Stimulated activated CD8-positive, alpha-beta memory T cell treated with anti-CD3 and anti-CD28 coated beads, Interleukin-7, amount 100 ng/mL, for 24 hours (primary cell): Measurements from ENCODE around the gene MUC16.
"Not testable (repeated sequence)": the region's sequence is repeated elsewhere in the genome, so short reads cannot be mapped to it uniquely, and the experiment has no call there.

ENCODE experiments used
- DNase-seq: peaks from one replicate; pipeline ENCODE4 v3.0.0-alpha.2; 2020; ENCODE audit warnings: low read depth

MUC16 gene

DNA sequence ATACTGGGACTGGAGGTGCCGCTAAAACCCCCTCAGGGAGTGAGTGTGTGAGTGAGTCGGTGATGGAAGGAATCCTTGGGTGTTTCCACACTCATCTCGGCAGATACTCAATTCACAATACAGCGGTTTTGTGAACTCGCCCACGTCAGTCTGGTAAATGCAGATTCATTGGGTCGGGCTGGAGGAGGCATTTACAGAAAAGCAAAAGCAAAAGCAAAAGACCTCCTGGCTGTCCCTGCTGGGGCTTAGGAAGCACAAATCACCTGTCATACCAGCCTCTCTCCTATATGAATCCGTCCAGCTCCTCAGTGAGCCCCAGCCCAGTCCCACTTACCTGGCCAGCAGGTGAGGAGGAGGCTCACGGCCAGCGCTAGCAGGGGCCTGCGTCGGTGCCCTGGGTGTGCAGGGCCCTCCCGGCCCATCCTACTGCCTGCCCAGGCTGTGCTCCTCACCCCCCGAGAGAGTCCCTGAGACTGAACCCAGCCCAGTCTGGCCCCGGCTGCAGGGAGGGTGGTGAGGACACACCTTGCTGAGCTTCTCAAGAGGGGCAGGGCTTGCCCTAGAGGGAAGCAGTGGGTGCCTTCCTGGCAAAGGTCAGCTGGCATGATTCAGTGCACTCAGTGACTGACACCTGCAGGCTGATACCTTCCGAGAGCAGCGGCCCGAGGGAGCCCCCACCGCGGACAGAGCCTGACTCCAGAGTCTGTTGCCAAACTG lies at the start of gene MUC16:
TSS of gene MUC16 (minus strand) at position 475 of the 717 bp plus-strand sequence.
- no peak for DNase-seq

DNA sequence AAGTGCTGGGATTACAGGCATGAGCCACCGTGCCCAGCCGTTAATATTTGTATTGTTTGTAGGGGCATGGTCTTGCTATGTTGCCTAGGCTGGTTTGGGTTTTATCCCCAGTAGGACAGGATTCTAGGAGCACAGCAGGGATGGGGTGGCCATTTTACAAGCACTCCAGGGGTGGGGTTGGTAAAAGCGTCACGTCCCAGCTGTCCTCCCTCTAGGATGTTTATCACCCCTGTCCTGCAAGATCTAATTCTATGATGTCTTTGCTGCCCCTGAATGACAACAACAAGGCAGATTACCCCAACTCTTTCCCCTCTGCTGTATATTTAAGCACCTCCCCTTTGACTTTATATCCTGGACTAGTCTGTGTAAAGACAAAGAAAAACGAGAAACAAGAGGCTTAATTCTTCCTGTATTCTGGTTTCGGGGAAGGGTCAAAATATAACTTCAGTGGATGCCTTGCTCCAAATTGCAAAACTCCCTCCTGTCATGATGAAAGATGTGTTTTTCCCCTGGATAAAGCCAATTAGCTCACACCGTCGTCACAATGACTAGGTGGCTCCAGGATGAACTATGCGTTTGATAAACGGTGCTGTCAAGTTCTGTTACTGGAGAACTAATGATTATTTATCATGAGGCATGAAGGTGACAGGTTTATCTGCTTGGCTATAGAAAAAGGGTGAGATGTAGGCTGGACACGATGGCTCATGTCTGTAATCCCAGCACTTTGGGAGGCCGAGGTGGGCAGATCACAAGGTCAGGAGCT lies 48.9 kb upstream of the MUC16 start:
- DNase-seq, result no peak

DNA sequence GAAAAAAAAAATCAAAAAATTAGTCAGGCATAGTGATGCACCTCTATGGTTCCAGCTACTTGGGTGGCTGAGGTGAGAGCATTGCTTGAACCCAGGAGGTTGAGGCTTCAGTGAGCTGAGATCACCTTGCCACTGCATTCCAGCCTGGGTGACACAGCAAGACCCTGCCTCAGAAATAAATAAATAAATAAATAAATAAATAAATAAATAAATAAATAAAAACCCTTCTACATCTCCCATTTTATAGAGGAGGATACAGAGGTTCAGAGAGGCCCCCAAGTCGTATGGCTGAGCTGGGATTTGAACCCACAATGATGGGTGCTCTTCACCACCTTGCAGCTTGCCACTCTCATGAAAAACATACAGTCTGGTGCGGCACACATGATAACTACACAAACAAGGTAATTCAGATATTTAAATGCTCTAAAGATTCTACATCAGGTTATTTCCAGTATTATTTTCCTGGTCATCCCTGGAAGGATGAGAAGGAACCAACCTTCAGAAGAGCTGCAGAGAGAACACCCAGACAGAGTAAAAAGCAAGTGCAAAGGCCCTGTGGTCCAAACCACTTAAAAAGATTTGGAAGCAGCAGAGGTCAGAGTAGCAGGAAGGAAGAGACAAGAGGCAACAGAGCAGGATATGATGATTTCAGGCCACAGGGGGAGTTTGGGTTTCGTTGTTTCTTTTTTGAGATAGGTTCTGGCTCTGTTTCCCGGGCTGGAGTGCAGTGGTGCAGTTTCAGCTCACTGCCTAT lies 47.5 kb upstream of the MUC16 start:
- DNase-seq, result no peak

DNA sequence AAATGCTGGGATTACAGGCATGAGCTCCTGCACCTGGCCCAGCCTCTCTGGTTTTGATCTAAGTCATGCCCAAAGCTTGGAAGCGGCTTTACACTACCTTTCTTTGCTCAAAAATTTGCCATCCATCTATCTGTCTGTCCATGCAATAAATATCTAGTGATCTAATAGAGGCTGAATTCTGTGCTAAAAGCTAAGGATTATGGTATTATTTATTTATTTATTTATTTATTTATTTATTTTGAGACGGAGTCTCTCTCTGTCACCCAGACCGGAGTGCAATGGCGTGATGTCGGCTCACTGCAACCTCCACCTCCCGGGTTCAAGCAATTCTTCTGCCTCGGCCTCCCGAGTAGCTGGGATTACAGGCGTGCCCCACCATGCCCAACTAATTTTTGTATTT lies 45.9 kb upstream of the MUC16 start:
- DNase-seq, result not testable (repeated sequence)

DNA sequence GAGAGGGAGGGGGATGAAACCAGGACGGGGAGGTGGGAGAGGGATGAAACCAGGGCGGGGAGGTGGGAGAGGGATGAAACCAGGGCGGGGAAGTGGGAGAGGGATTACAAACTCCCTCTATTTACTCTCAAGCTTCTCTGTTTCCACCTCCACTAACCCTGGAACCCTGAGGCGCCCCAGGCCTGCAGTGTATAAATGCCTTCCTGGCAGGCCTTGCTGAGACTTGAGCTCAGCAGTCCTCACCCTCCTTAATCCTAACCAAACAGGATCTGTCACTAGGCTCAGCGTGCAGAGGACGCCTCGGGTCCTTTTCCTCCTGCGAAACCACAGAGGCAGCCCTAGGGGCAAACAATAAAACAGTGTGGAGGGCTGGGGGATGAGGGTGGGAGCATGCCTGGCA lies 44.6 kb upstream of the MUC16 start:
- no peak for DNase-seq

DNA sequence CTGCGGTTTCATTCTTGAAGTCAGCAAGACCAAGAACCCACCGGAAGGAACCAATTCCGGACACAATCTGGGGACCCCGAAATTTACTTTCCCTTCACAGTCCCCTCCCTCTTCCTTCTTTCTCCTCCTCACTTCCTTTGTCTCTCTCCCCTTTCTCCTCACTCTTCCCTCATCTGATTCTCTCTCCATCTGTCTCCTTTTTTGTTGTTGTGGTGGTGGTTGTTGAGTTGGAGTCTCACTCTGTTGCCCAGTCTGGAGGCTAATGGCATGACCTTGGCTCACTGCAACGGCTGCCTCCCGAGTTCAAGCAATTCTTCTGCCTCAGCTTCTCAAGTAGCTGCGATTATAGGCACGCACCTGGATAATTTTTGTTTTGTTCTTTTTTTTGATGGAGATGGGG lies 44.0 kb upstream of the MUC16 start:
- DNase-seq, result no peak

DNA sequence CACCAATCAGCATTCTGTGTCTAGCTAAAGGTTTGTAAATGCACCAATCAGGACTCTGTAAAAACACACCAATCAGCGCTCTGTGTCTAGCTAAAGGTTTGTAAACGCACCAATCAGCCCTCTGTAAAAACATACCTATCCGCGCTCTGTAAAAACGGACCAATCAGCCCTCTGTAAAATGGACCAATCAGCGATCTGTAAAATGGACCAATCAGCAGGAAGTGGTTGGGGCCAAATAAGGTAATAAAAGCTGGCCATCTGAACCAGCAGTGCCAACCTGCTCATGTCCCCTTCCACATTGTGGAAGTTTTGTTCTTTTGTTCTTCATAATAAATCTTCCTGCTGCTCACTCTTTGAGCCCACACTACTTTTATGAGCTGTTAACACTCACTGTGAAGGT lies 43.5 kb upstream of the MUC16 start:
- DNase-seq, result not testable (repeated sequence)

DNA sequence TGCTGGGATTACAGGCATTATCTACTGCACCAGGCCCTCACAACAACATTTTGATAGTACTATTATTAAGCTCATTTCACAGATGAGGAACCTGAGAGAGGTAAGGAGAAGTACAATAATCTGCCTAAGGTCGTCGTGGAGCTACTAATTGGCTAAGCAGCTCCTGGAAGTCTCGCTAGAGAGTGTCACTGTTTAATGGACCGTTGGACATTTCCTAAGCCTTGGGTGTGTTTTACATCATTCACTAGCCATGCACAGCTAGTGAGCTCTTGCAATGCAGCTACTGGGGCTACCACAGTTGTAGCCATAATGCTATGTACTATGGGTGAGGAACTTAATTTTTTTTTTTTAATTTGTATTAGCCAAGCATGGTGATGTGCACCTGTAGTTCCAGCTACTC lies 42.7 kb upstream of the MUC16 start:
- DNase-seq, result no peak

DNA sequence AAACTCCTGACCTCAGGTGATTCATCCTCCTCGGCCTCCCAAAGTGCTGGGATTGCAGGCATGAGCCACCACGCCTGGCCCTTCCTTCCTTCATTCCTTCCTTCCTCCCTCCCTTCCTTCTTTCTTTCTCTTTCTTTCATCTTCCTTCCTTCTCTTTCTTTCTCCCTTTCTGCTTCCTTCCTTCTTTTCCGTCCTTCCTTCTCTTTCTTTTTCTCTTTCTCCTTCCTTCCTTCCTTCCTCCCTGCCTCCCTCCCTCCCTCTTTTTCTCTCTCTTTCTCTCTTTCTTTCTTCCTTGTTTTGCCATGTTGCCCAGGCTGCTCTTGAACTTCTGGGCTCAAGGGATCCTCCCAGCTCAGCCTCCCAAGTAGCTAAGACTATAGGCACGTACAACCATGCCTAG lies 36.5 kb upstream of the MUC16 start:
- DNase-seq, result no peak

DNA sequence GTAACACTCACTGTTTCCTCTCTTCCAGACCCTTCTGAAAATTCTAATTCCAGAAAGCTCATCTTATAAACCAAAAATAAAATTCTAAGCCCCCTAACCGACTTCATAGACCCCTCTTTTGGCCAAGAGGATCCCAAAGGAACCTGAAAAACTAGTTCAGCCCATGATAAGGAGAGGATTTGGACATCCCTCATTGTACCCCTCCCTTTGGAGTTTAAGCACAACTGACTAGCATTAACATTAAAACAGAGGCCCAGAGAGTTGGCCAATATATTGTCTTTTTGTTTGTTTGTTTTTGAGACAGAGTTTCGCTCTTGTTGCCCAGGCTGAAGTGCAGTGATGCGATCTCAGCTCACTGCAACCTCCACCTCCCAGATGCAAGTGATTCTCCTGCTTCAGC lies 34.2 kb upstream of the MUC16 start:
- no peak for DNase-seq

DNA sequence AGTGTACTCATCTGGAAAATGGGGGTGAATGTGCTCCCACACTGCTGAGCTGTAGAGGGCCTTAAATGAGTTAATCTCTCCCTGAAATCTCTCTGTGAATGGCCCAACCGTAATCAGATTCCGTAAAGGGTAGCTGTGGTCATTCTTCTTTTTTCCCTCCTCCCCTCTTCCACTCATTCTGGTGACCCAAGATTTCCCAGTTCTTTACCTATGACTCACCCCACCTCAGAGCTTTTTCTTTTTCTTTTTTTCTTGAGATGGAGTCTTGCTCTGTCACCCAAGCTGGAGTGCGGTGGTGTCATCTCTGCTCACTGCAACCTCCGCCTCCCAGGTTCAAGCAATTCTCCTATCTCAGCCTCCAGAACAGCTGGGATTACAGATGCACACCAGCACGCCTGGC lies 33.3 kb upstream of the MUC16 start:
- no peak for DNase-seq

DNA sequence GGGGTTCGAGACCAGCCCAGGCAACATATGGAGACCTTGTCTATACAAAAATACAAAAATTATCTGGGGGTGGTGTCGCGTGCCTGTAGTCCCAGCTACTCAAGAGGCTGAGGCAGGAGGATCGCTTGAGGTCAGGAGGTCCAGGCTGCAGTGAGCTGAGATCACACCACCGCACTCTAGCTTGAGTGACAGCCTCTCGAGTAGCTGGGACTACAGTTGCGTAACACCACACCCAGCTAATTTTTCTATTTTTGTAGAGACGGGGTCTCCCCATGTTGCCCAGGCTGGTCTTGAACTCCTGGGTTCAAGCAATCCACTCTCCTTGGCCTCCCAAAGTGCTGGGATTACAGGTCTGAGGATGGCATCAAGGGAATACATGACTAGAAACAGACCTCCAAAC lies 30.8 kb upstream of the MUC16 start:
- no peak for DNase-seq

DNA sequence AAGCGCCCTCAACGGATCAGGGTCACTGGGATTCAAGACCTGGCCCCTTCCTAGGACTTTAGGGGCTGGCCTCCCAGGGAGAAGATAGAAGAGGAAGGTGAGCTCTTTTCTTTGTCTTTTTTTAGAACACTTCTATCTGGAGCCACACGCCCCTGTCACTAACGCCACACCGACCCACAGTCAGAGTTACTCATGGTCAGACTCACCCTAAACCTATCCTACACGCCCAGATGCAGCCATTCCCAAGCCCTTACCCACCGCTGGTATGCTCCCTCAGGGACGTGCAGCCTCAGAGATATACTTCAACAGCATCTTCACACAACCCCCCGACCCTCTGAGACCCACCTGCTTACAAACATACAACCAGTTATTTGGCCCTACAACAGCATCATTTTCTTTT lies 29.9 kb upstream of the MUC16 start:
- DNase-seq, result no peak

DNA sequence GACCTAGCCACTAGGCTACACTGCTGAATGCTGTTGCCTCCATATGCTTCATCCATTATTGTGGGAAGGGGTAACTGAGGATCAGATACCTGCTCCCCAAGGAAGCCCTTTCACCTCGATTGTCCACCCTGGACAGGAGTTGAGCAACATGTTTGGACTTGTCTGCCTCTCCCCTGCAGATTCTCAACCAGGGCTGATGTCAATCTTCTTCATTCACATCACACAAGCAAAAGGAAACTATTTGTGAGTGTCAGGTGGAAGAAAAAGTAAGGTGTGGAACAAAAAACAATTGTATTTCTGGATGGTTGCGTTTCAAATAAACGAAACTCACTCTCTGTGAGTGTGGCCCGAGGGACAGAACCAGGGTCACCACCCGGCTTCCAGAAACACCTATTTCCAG lies 29.5 kb upstream of the MUC16 start:
- DNase-seq, result no peak

DNA sequence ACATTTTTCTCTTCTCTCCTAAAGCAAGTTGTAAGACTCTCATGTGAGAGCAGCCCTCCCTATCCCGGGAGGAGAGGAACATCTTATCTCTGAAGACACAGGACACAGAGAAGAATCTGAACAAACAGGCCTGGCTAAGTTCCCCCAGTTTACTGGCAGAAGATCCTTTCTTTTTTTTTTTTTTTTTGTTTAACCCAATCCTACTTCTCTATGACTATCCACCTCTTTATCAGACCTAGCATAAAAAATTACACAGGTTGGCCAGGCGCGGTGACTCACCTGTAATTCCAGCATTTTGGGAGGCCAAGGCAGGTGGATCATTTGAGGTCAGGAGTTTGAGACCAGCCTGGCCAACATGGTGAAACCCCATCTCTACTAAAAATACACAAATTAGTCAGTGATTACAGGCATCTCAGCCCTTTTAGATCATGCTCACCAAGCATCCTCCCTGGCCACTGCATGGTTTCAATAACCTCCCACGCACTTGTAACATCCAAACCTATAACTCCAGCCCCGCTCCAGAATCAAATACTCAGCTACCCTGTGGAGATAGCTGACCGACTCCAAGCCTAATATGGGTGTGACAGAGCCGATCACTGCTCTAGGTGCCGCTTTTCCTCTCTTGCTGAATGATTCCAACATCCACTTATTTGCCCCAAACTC lies 27.3 kb upstream of the MUC16 start:
- DNase-seq, result no peak

DNA sequence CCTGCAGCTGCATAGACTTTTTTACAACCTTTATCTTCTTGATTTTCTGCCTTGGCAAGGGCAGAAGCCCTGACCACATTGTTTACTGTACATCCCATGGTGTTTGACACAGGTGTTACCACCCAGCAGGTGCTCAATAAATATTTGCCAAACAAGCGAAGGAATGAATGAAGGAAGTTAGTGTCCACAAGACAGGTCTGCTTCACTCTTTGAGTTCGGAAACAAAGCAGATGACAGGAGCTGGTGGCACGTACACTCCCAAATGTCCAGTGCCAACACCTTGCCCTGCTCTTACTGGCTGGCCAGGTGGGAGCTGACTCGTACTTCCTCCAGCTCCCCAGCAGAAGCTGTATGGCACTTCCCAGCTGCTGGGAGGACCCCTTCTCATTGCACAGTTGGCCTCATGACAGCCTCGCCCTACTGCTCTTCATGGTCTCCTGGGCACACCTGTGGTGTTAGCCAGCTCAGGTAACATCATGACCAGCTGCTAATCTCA lies 22.0 kb upstream of the MUC16 start:
- DNase-seq, result no peak

DNA sequence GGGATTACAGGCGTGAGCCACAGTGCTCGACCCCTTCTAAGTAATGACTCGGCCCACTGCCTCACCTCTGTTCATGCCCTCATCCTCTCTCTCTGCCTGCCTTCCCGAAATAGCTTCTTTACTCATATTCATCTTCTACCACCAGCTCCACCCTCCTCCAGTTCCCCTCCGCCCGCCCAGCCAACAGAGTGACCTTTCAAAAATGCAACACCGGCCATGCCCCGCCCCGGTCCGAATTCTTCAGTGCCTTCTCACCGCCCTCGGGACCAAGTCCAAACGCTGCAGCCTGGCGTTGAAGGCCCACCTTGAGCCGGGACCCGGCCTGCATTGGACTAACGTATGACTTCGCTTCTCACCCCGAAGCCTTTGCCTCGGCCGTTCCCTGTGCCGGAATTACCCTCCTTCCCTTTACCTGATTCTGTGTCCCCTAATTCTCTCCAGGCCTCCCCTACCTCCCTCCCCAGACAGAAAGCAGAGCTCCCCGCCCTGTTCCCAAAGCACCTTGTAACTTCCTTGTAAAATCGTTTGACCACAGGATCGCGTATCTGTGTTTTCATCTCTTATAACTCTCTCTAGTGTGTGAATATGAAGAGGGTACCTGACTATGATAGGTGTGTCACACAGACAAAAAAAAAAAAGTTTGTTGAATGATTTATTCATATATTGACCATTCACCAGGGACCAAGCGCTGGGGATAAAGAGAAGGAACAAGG lies 8.1 kb upstream of the MUC16 start:
- DNase-seq, result no peak

DNA sequence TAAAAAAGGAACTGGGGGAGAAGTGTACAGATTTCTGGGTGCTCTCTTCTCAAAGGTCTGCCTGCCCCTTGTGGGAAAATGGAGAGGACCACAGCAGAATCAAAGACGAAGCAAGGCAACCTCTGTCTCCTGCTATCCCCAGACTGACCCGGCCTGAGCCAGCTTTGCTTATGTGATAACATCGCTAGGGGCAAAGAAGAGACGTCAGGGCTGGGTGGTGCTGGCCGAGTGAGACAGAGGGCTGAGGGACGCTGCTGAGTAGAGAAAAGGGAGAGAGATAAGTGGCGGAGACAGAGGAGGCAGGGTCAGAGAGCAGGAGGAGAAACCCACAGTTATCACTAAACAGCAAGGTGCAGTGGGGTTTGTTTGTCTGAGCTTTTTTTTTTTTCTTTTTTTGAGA lies 4.6 kb upstream of the MUC16 start:
- no peak for DNase-seq

DNA sequence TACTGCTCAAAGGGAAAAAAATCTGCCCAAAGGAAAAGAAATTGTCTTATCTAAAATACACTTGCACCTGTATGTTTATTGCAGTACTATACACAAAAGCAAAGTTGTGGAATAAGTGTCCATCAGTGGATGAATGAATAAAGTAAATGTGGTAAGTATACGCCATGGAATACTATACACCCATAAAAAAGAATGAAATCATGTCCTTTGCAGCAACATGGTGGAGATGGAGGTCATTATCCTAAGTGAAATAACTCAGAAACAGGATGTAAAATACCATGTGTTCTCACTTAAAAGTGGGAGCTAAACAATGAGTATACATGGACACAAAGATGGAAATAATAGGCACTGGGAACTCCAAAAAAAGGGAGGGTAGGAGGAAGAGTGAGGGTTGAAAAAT lies 3.8 kb upstream of the MUC16 start:
- DNase-seq, result no peak

DNA sequence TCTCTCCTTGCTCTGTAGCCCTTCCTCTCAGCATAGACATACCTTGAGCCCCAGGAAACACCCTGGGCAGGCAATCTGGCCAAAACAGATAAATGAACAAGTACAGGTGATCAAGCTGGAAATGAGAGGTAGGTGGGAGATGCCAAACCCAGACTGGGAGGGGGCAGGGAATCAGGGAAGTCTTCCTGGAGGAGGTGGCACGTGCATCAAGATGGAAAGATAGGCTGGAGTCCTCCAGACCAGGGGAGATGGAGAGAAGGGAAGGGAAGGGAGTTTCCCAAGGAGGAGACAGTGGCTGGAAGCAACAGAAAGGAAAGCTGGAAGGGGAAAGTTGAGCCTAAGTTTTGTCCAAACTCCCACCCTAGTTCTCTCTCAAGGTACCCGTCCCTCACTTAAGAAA lies 1.7 kb upstream of the MUC16 start:
- no peak for DNase-seq

DNA sequence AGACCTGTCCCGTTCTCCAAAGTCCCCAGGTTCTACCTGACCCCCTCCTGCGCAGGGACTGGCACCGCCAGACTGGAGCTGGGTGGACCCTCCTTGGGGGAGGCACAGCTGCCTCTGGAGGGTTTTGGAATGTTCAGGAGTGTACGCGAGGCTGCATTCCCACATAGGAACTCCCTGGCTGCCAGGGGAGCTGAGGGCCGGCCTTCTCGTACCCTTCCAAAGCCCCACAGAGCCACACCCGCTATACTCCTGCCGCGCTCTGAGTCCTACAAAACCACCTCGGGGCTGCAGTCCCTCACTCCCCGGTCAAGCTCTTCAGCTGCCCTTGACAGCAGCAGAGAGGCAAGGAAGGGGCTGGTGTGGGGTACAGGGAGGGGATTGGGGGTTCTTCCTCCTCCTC lies 484 bp upstream of the MUC16 start:
- DNase-seq, result no peak

DNA sequence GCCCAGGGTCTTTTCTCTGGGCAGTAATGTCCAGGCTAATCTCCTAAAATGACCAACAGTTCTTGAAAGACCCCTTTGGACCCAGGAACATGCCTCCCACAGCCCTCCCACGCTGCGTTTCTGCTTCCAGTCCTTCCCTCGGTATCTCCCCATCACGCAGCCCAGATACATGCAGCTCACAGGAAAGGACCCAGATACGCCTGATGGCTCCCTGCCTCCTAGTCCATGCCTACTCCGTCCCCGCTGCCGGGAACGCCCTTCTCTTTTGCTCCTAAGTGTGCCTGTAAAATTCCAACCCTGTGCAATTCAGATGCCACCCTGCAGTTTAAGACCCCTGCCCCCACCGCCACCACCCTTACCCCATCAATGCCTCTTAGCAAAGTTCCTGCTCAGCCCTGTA lies 778 bp downstream of the MUC16 start:
- DNase-seq, result no peak
